ENCODE data around the gene SHD. TPM values are rescaled to one million over a fixed set of nuclear protein-coding genes. Genes with fewer than 3 reads are reported as not detected.
A peak's percentile ranks its signal among the peaks of the same experiment; 100 is the strongest.

The SHD gene
- 5.8 and 7.3 TPM in 2 replicates for total RNA-seq (2021; fragmentation: NEBNext Ultra II Directional; extraction: Animal tissue kit (Norgen Biotek cat#: 25700))
- polyA plus RNA-seq (2011; rRNA removed): 10.7 and 15.5 TPM in 2 replicates
- polyA plus RNA-seq (2011; cell fraction: cytosol; rRNA removed): 6.7 TPM
- polyA plus RNA-seq (2011; cell fraction: nucleus; rRNA removed): 29.9 TPM
- polyA plus RNA-seq (2012, experiment 1 of 2): 3.0 to 7.8 TPM (median 5.7 TPM) in 4 replicates
- polyA plus RNA-seq (2012, experiment 2 of 2): 15.8 TPM
- 4.3 TPM for polyA plus RNA-seq (2013, experiment 1 of 2)
- polyA plus RNA-seq (2013, experiment 2 of 2): 4.3 TPM
- 1.2 and 1.9 TPM in 2 replicates for polyA minus RNA-seq (2011; rRNA and poly(A)+ RNA removed)
- 2.8 TPM for polyA minus RNA-seq (2011; cell fraction: cytosol; rRNA and poly(A)+ RNA removed)
- 3.5 TPM for polyA minus RNA-seq (2011; cell fraction: nucleus; rRNA and poly(A)+ RNA removed)
- long read RNA-seq, experiment 1, partial matches to known transcripts: 1 of 1 reads
- long read RNA-seq, experiment 1, other reads (novel, unspliced or antisense): 0 of 1 reads
- long read RNA-seq, experiment 2, partial matches to known transcripts: 0 of 1 reads
- long read RNA-seq, experiment 2, other reads (novel, unspliced or antisense): 1 of 1 reads

GRCh38 chr19:4278419-4279266 is at the start of gene SHD:
SHD (plus strand) TSS chr19:4279266; CDS start chr19:4280064, 798 bp downstream.
- Histone ChIP-seq H3K14ac (ENCODE audit: insufficient read length) (no peak within 1 kb of the TSS), H3K79me2 (ENCODE audit: control insufficient read depth in 1 of 2, insufficient read depth in 2 of 2, low read length in 2 of 2) (no peaks in the 10 kb centered on the region), H2BK12ac (ENCODE audit: low read depth, low read length) (0 out of 2 replicates have a peak within 1 kb of the TSS, but pooled peaks have one; percentile 50), H3K23ac (ENCODE audit: insufficient read length) (no peak within 1 kb of the TSS), H4K8ac (ENCODE audit: extremely low read depth, insufficient read depth, low read length) (peak within 1 kb of the TSS; percentile 86; the same call in 1 of the 2 replicates), H3K9ac (replicated peaks in 1 of 4; ENCODE audit: extremely low read depth in 1 of 4, low read depth in 3 of 4, low read length in 3 of 4) (peak within 1 kb of the TSS in 1 of 4 experiments; percentile 31; a peak in 3 of 7 replicates), H3K79me1 (ENCODE audit: low read depth, low read length) (no peaks in the 10 kb centered on the region), H3K9me3 (ENCODE audit: insufficient read depth in 2 of 2, low read depth in 1 of 2, low read length in 1 of 2) (no peaks in the 10 kb centered on the region), H2AFZ (ENCODE audit: low read length) (peak within 1 kb of the TSS; percentile 82; the same call in 1 of the 2 replicates), H3K36me3 (ENCODE audit: control insufficient read depth in 2 of 4, insufficient read depth in 4 of 4, low read length in 3 of 4) (no peaks in the 10 kb centered on the region), H3K18ac (ENCODE audit: extremely low read depth, low read length) (peak within 1 kb of the TSS; percentile 71), H3K56ac (replicated peaks; ENCODE audit: insufficient read length, low read depth, low read length) (no peak within 1 kb of the TSS), H3K4me1 (replicated peaks in 1 of 4; ENCODE audit: control insufficient read depth in 3 of 4, insufficient read depth in 4 of 4, low read length in 3 of 4) (no peaks in the 10 kb centered on the region; a peak in 4 of 7 replicates), H3K23me2 (ENCODE audit: low read depth, low read length) (peaks cover 9% of the 10 kb centered on the region; the same call in 1 of the 2 replicates), H2BK5ac (ENCODE audit: low read depth, low read length) (no peak within 1 kb of the TSS), H4K20me1 (replicated peaks in 1 of 2; ENCODE audit: control insufficient read depth in 1 of 2, insufficient read depth in 2 of 2, low read length in 2 of 2) (peaks cover 0 to under 1% of the 10 kb centered on the region in 2 experiments), H4K91ac (replicated peaks; ENCODE audit: insufficient read length, low read length) (no peak within 1 kb of the TSS), H2AK5ac (ENCODE audit: low read depth, low read length) (no peak within 1 kb of the TSS), H3K4ac (replicated peaks; ENCODE audit: insufficient read length, low read depth, low read length) (no peak within 1 kb of the TSS), H3K27ac (ENCODE audit: low read depth, low read length) (no peak within 1 kb of the TSS), H3K27me3 (replicated peaks in 1 of 4; ENCODE audit: control insufficient read depth in 3 of 4, extremely low read depth in 1 of 4, insufficient read depth in 3 of 4, low read length in 3 of 4) (peaks cover 9 to 35% (median 29%) of the 10 kb centered on the region in 4 experiments), H2BK120ac (replicated peaks; ENCODE audit: low read depth, low read length) (no peak within 1 kb of the TSS), H3K4me3 (ENCODE audit: extremely low read depth in 1 of 4, insufficient read depth in 2 of 4, low read depth in 3 of 4, low read length in 4 of 4) (peak within 1 kb of the TSS; percentile 49 to 88 (median 57)), H2BK20ac (ENCODE audit: low read length) (peak within 1 kb of the TSS; percentile 48; the same call in 1 of the 2 replicates), H4K5ac (ENCODE audit: insufficient read length, low read depth, low read length) (no peak within 1 kb of the TSS), H2BK15ac (ENCODE audit: low read length) (peak within 1 kb of the TSS; percentile 61; the same call in 1 of the 2 replicates), H3K4me2 (ENCODE audit: insufficient read depth in 1 of 2, low read depth in 2 of 2, low read length in 2 of 2) (peak within 1 kb of the TSS; percentile 78 to 88)
- ChIA-PET CTCF (ENCODE audit: partially characterized antibody) (interaction anchor here (0.7 to 14.6 kb wide), 10 partner anchors 10 to 178 kb away, joined by 3 to 311 read pairs (median 4); partner anchors contain the start of genes MPND and STAP2), POLR2A (ENCODE audit: partially characterized antibody) (interaction anchor here (0.6 to 4.0 kb wide), 11 partner anchors 8 to 732 kb away, joined by 3 to 19 read pairs (median 3); partner anchors contain the start of genes MPND and YJU2)
- FAIRE-seq (no peak), DNase-seq (ENCODE audit: low read depth in 1 of 2, low spot score in 2 of 2) (peak in 1 of 2 experiments; percentile 71)
- WGBS, 2 experiments (ENCODE audit: extremely low coverage in 1 of 2, insufficient coverage in 1 of 2, insufficient read length in 1 of 2, insufficient replicate concordance in 2 of 2, low coverage in 1 of 2, low lambda C conversion rate in 2 of 2, missing lambda C conversion rate in 1 of 2): 2% methylated on average over 7 of the region's 44 CpGs; no CpG with 5 or more reads in 1 of the 2 experiments
- no peak for TF ChIP-seq BACH1 (IDR thresholded peaks at IDR 0.05; ENCODE audit: low read length)
- no peak for TF ChIP-seq RXRA (IDR thresholded peaks at IDR 0.05; ENCODE audit: insufficient read depth, low read depth, low read length)
- TF ChIP-seq POLR2AphosphoS5 (IDR thresholded peaks at IDR 0.05; ENCODE audit: low read depth, low read length): no peak
- no peak for TF ChIP-seq JUND (IDR thresholded peaks at IDR 0.05; ENCODE audit: low read length)
- TF ChIP-seq YY1 (IDR thresholded peaks at IDR 0.05; ENCODE audit: low read depth, low read length): no peak
- peak; percentile 24 for TF ChIP-seq CTBP2 (IDR thresholded peaks at IDR 0.05; ENCODE audit: borderline replicate concordance, insufficient read depth, insufficient read length, low read length)
- TF ChIP-seq HDAC2 (IDR thresholded peaks at IDR 0.05; ENCODE audit: borderline replicate concordance in 1 of 2, low read depth in 2 of 2, low read length in 2 of 2): no peak; a peak in 1 of 4 replicates
